ENCODE results near the gene SYP. TPM values are rescaled to one million over a fixed set of nuclear protein-coding genes. Genes with fewer than 3 reads are reported as not detected.
A peak's percentile ranks its signal among the peaks of the same experiment; 100 is the strongest.

Gene SYP
- total and polyA plus RNA-seq, 10 of the 15 experiments (the other 5 are each of a cell fraction or from before 2014, with no cell fraction given) = 0.34 to 1.7 (median 0.74) TPM

DNA sequence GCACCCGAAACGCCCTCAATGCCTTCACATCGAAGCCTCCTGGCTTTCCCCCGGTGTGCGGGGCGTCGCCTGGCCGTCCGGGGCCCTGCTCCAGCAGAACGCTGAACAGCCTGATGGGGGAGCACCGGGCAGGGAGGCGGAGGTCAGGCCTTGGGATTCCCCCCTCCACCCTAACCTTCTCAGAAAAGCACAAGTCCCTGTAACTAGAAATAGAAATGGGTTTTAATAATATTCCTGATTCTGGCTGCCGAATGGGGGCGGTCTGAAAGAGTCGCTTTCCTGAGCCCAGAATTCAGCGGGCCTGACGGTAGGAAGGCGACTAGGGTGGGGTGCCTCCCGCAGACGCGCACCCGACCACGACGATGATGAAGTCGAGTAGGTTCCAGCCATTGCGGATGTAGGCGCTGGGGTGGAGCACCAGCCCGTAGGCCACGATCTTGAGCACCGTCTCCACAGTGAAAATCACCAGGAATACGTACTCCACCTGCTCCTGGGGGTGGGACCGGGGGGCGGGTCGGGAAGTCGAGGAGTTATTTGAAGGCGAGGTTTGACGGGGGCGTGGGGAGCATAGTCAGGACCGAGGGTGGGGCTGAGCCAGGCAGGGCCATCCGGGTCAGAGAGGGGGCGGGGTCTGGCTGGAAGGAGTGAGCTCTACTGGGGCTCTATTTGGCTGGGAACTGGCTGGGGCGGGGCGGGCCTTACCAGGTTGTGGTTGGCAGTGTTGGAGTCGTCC lies 30.7 kb upstream of the SYP start (continued):
- no peak for TF ChIP-seq ZNF687 (IDR thresholded peaks at IDR 0.05)
- TF ChIP-seq ATF7 (IDR thresholded peaks at IDR 0.05; ENCODE audit: low read depth) = no peak
- TF ChIP-seq, protein P1, sequence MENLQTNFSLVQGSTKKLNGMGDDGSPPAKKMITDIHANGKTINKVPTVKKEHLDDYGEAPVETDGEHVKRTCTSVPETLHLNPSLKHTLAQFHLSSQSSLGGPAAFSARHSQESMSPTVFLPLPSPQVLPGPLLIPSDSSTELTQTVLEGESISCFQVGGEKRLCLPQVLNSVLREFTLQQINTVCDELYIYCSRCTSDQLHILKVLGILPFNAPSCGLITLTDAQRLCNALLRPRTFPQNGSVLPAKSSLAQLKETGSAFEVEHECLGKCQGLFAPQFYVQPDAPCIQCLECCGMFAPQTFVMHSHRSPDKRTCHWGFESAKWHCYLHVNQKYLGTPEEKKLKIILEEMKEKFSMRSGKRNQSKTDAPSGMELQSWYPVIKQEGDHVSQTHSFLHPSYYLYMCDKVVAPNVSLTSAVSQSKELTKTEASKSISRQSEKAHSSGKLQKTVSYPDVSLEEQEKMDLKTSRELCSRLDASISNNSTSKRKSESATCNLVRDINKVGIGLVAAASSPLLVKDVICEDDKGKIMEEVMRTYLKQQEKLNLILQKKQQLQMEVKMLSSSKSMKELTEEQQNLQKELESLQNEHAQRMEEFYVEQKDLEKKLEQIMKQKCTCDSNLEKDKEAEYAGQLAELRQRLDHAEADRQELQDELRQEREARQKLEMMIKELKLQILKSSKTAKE (IDR thresholded peaks at IDR 0.05; ENCODE audit: low read depth, poor library complexity, severe bottlenecking) = no peak
- TF ChIP-seq, protein P2, sequence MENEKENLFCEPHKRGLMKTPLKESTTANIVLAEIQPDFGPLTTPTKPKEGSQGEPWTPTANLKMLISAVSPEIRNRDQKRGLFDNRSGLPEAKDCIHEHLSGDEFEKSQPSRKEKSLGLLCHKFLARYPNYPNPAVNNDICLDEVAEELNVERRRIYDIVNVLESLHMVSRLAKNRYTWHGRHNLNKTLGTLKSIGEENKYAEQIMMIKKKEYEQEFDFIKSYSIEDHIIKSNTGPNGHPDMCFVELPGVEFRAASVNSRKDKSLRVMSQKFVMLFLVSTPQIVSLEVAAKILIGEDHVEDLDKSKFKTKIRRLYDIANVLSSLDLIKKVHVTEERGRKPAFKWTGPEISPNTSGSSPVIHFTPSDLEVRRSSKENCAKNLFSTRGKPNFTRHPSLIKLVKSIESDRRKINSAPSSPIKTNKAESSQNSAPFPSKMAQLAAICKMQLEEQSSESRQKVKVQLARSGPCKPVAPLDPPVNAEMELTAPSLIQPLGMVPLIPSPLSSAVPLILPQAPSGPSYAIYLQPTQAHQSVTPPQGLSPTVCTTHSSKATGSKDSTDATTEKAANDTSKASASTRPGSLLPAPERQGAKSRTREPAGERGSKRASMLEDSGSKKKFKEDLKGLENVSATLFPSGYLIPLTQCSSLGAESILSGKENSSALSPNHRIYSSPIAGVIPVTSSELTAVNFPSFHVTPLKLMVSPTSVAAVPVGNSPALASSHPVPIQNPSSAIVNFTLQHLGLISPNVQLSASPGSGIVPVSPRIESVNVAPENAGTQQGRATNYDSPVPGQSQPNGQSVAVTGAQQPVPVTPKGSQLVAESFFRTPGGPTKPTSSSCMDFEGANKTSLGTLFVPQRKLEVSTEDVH (IDR thresholded peaks at IDR 0.05; ENCODE audit: low read depth, partially characterized antibody) = no peak
- no peak for TF ChIP-seq ZNF384 (IDR thresholded peaks at IDR 0.05; ENCODE audit: borderline replicate concordance, low read depth, low read length)
- TF ChIP-seq EGR1 (IDR thresholded peaks at IDR 0.05; ENCODE audit: borderline replicate concordance in 1 of 2, low read depth in 2 of 2, low read length in 2 of 2) = 0 out of 3 replicates have a peak, but pooled peaks of 1 of the 2 experiments have one; percentile 31
- TF ChIP-seq NR2F1 (conservative IDR thresholded peaks at IDR 0.05) = peak; percentile 80
- TF ChIP-seq NFYB (IDR thresholded peaks at IDR 0.05; ENCODE audit: insufficient read depth, low read depth, low read length) = no peak
- TF ChIP-seq, protein P3, sequence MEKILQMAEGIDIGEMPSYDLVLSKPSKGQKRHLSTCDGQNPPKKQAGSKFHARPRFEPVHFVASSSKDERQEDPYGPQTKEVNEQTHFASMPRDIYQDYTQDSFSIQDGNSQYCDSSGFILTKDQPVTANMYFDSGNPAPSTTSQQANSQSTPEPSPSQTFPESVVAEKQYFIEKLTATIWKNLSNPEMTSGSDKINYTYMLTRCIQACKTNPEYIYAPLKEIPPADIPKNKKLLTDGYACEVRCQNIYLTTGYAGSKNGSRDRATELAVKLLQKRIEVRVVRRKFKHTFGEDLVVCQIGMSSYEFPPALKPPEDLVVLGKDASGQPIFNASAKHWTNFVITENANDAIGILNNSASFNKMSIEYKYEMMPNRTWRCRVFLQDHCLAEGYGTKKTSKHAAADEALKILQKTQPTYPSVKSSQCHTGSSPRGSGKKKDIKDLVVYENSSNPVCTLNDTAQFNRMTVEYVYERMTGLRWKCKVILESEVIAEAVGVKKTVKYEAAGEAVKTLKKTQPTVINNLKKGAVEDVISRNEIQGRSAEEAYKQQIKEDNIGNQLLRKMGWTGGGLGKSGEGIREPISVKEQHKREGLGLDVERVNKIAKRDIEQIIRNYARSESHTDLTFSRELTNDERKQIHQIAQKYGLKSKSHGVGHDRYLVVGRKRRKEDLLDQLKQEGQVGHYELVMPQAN (conservative IDR thresholded peaks at IDR 0.05) = 0 out of 2 replicates have a peak, but pooled peaks have one; percentile 20

Measured in GM12878 (cell line).